Neural cell (in vitro differentiated cells): Measurements from ENCODE around the gene ZBTB17. TPM values are rescaled to one million over a fixed set of nuclear protein-coding genes. Genes with fewer than 3 reads are reported as not detected.
"Not testable (repeated sequence)": the region's sequence is repeated elsewhere in the genome, so short reads cannot be mapped to it uniquely, and the experiment has no call there.

Experiments used
- H2AFZ ChIP-seq: fragments of 200-600, 300-800 bp; sonication (generic), shearing (Covaris generic); 2 replicates; pipeline ENCODE4 v1.6.0; 2014; ENCODE audit warnings: low read depth, mild to moderate bottlenecking, antibody characterized with exemption, low read length, moderate library complexity
- H3F3A ChIP-seq: fragments of 200-600 bp; shearing (Covaris generic); 2 replicates; pipeline ENCODE4 v1.6.1; 2016; ENCODE audit warnings: mild to moderate bottlenecking, moderate library complexity, mixed read lengths, antibody characterized with exemption, low read length; ENCODE audit not compliant: insufficient read depth, poor library complexity, severe bottlenecking
- H3K27ac ChIP-seq: fragments of 200-600, 300-800 bp; sonication (generic), shearing (Covaris generic); 2 replicates; pipeline ENCODE4 v1.5.1; 2014; ENCODE audit warnings: mild to moderate bottlenecking, low read length, moderate library complexity
- H3K27me3 ChIP-seq: fragments of 300-800, 200-600 bp; sonication (generic), shearing (Covaris generic); 2 replicates; pipeline ENCODE4 v1.6.0; 2014; ENCODE audit warnings: mild to moderate bottlenecking, low read depth, low read length, moderate library complexity; ENCODE audit not compliant: insufficient read depth
- H3K36me3 ChIP-seq: fragments of 300-800, 200-600 bp; sonication (generic), shearing (Covaris generic); 2 replicates; pipeline ENCODE4 v1.5.1; 2014; ENCODE audit warnings: mild to moderate bottlenecking, antibody characterized with exemption, low read length, moderate library complexity; ENCODE audit not compliant: insufficient read depth
- H3K4me2 ChIP-seq: fragments of 300-800, 200-600 bp; sonication (generic), shearing (Covaris generic); 2 replicates; pipeline ENCODE4 v1.6.0; 2014; ENCODE audit warnings: mild to moderate bottlenecking, low read length
- H3K4me3 ChIP-seq: fragments of 300-800, 200-600 bp; sonication (generic), shearing (Covaris generic); 2 replicates; pipeline ENCODE4 v1.5.1; 2014; ENCODE audit warnings: mild to moderate bottlenecking, low read length, moderate library complexity
- H3K79me2 ChIP-seq: fragments of 200-600 bp; shearing (Covaris generic); replicated peaks from 2 replicates; pipeline ENCODE4 v1.6.0; 2014; ENCODE audit warnings: mild to moderate bottlenecking, low read length, moderate library complexity; ENCODE audit not compliant: insufficient read depth
- H3K9ac ChIP-seq: fragments of 300-800, 200-600 bp; sonication (generic), shearing (Covaris generic); 2 replicates; pipeline ENCODE4 v1.6.1; 2016; ENCODE audit warnings: mild to moderate bottlenecking, low read length, mixed read lengths
- H3K9me2 ChIP-seq: fragments of 200-600 bp; shearing (Covaris generic); 2 replicates; pipeline ENCODE4 v1.6.1; 2016; ENCODE audit warnings: mild to moderate bottlenecking, low read length, mixed read lengths; ENCODE audit not compliant: insufficient read depth
- H3K9me3 ChIP-seq: fragments of 200-600, 300-800 bp; sonication (generic), shearing (Covaris generic); 2 replicates; pipeline ENCODE4 v1.6.1; 2016; ENCODE audit warnings: mild to moderate bottlenecking, mixed run types, low read length, moderate library complexity, mixed read lengths
- H4K20me1 ChIP-seq: fragments of 200-600 bp; shearing (Covaris generic); 2 replicates; pipeline ENCODE4 v1.6.1; 2016; ENCODE audit warnings: mild to moderate bottlenecking, mixed run types; ENCODE audit not compliant: insufficient read depth
- CTCF ChIP-seq: fragments of 450-650 bp; IDR thresholded peaks from 2 replicates; pipeline ENCODE4 v1.5.1; 2014; ENCODE audit warnings: antibody characterized with exemption, mild to moderate bottlenecking, moderate library complexity; ENCODE audit not compliant: poor library complexity, severe bottlenecking
- EP300 ChIP-seq: fragments of 450-650 bp; conservative IDR thresholded peaks from 2 replicates; pipeline ENCODE4 v1.6.1; 2014; ENCODE audit warnings: antibody characterized with exemption, mild to moderate bottlenecking, moderate library complexity; ENCODE audit not compliant: poor library complexity, severe bottlenecking
- EZH2 ChIP-seq: fragments of 200-600, 300-800 bp; shearing (Covaris generic), sonication (generic); IDR thresholded peaks from 2 replicates; pipeline ENCODE4 v1.6.1; 2014; ENCODE audit warnings: antibody characterized with exemption, low read length, borderline replicate concordance, mild to moderate bottlenecking; ENCODE audit not compliant: insufficient read depth, poor library complexity, severe bottlenecking
- MXI1 ChIP-seq: fragments of 450-650 bp; conservative IDR thresholded peaks from 2 replicates; pipeline ENCODE4 v1.6.1; 2014; ENCODE audit warnings: antibody characterized with exemption, mild to moderate bottlenecking; ENCODE audit not compliant: poor library complexity, severe bottlenecking
- POLR2AphosphoS5 ChIP-seq: IDR thresholded peaks from 2 replicates; pipeline ENCODE4 v1.6.1; 2012
- RAD21 ChIP-seq: fragments of 450-650 bp; conservative IDR thresholded peaks from 2 replicates; pipeline ENCODE4 v1.6.1; 2014; ENCODE audit warnings: antibody characterized with exemption, mild to moderate bottlenecking, moderate library complexity
- REST ChIP-seq: IDR thresholded peaks from 2 replicates; pipeline ENCODE4 v1.6.1; 2012; ENCODE audit warnings: borderline replicate concordance
- SMC3 ChIP-seq: fragments of 450-650 bp; conservative IDR thresholded peaks from 2 replicates; pipeline ENCODE4 v1.6.1; 2014; ENCODE audit warnings: antibody characterized with exemption, mild to moderate bottlenecking, moderate library complexity; ENCODE audit not compliant: poor library complexity
- TAF1 ChIP-seq: IDR thresholded peaks from 2 replicates; pipeline ENCODE4 v1.6.1; 2012; ENCODE audit warnings: low read depth
- polyA plus RNA-seq: library from polyadenylated mRNA; depleted of rRNA; stranded (reverse); fragments of >200 nt; gene quantifications from 2 replicates; pipeline ENCODE4 v1.2.3, GENCODE V29; 2014
- small RNA-seq, 3 experiments: library from RNA; depleted of rRNA; stranded (forward); fragments of <200 nt; gene quantifications; one replicate each; pipeline ENCODE3, GENCODE V24; 2012

Gene ZBTB17
- polyA plus RNA-seq, 1 donor from 2014 or later = 114 TPM

GRCh38 chr1:15895233-15895632 lies 80.7 kb downstream of the ZBTB17 start:
- Histone ChIP-seq H3F3A (no peaks in the 10 kb centered on the region), H4K20me1 (peaks cover 4% of the 10 kb centered on the region), H3K4me2 (no peak overlapping the region), H2AFZ (no peak overlapping the region), H3K4me3 (no peak overlapping the region), H3K79me2 (peaks cover 91% of the 10 kb centered on the region), H3K9me2 (no peaks in the 10 kb centered on the region), H3K9ac (no peak overlapping the region), H3K9me3 (no peaks in the 10 kb centered on the region), H3K36me3 (no peaks in the 10 kb centered on the region), H3K27me3 (no peaks in the 10 kb centered on the region), H3K27ac (no peak overlapping the region)
- TF ChIP-seq TAF1 = no peak
- no peak for TF ChIP-seq RAD21
- TF ChIP-seq CTCF = no peak
- no peak for TF ChIP-seq POLR2AphosphoS5
- no peak for TF ChIP-seq EZH2
- TF ChIP-seq REST = no peak
- no peak for TF ChIP-seq EP300
- TF ChIP-seq SMC3 = no peak
- no peak for TF ChIP-seq MXI1

GRCh38 chr1:15892857-15893599 lies 82.9 kb downstream of the ZBTB17 start:
- not testable (repeated sequence) for H3K27me3 ChIP-seq, H3K9me3 ChIP-seq, H3F3A ChIP-seq, H3K4me3 ChIP-seq, H3K36me3 ChIP-seq, H3K9me2 ChIP-seq, H4K20me1 ChIP-seq, H3K27ac ChIP-seq, H3K9ac ChIP-seq, H3K4me2 ChIP-seq, H2AFZ ChIP-seq
- peaks cover 90% of the 10 kb centered on the region for H3K79me2 ChIP-seq

Small RNAs within 50 kb of the gene (small RNA-seq; reads per million reads assigned to genes)
- 0 reads per million in 3 experiments for gene AL034555.1
- gene AL355994.1 = 0 reads per million in 3 experiments
- 0 reads per million in 3 experiments for gene AL355994.5

Other genes starting within 250 kb of the ZBTB17 start
- 5.4 and 5.5 TPM in 2 replicates for gene SLC25A34, start 239.8 kb downstream of the ZBTB17 start, polyA plus RNA-seq
- gene TMEM82, start 233.6 kb downstream of the ZBTB17 start, polyA plus RNA-seq = not detected in 2 replicates
- gene FBLIM1, start 217.3 kb downstream of the ZBTB17 start, polyA plus RNA-seq = 24.9 and 25.4 TPM in 2 replicates
- gene UQCRHL, start 168.5 kb downstream of the ZBTB17 start, polyA plus RNA-seq = 3.9 and 6.1 TPM in 2 replicates
- gene SPEN, start 128.4 kb downstream of the ZBTB17 start, polyA plus RNA-seq = 7.1 and 11.3 TPM in 2 replicates
- gene SRARP, start 28.1 kb upstream of the ZBTB17 start, polyA plus RNA-seq = not detected in 2 replicates
- gene HSPB7, start 41.9 kb upstream of the ZBTB17 start, polyA plus RNA-seq = 0.10 TPM in 1 of 2 replicates, not detected in the other
- not detected in 2 replicates for gene CLCNKA, start 45.9 kb upstream of the ZBTB17 start, polyA plus RNA-seq
- gene CLCNKB, start 67.7 kb upstream of the ZBTB17 start, polyA plus RNA-seq = not detected in 2 replicates
- 0.84 and 0.97 TPM in 2 replicates for gene FAM131C, start 97.5 kb upstream of the ZBTB17 start, polyA plus RNA-seq
- 0.63 and 0.66 TPM in 2 replicates for gene EPHA2, start 180.0 kb upstream of the ZBTB17 start, polyA plus RNA-seq
- gene ARHGEF19, start 236.6 kb upstream of the ZBTB17 start, polyA plus RNA-seq = 0.93 and 2.1 TPM in 2 replicates